ENCODE results near the gene LHX2. TPM values are rescaled to one million over a fixed set of nuclear protein-coding genes. Genes with fewer than 3 reads are reported as not detected.

The LHX2 gene
- total RNA-seq, 1 experiment from 2014 or later, result not detected

- Histone ChIP-seq H3K36me3 (ENCODE audit: insufficient read depth, low read length) (no peaks in the 10 kb centered on the region), H3K9ac (ENCODE audit: low read length) (no peak overlapping the region), H3K4me2 (ENCODE audit: low read depth, low read length, poor library complexity, severe bottlenecking) (no peak overlapping the region), H2AFZ (ENCODE audit: low read length) (no peak overlapping the region), H3K4me1 (ENCODE audit: low read length) (no peaks in the 10 kb centered on the region), H3K9me2 (replicated peaks; ENCODE audit: insufficient read depth, low read length) (no peaks in the 10 kb centered on the region), H3K4me3 (ENCODE audit: low read length) (no peak overlapping the region), H3K27me3 (ENCODE audit: low read length) (no peaks in the 10 kb centered on the region), H3K9me3 (ENCODE audit: low read length) (no peaks in the 10 kb centered on the region), H3K27ac (ENCODE audit: low read length) (no peak overlapping the region), H3K79me2 (ENCODE audit: low read length) (no peaks in the 10 kb centered on the region), H4K20me1 (ENCODE audit: insufficient read depth, low read depth, low read length) (no peaks in the 10 kb centered on the region)
- DNase-seq, result no peak
Observed at GRCh38 chr9:124018730-124019697, 7.4 kb downstream of the LHX2 start.

- Histone ChIP-seq H3K9me2 (replicated peaks; ENCODE audit: insufficient read depth, low read length) (no peaks in the 10 kb centered on the region), H3K9ac (ENCODE audit: low read length) (no peak overlapping the region)
- DNase-seq, result no peak
Observed at GRCh38 chr9:124019771-124020519, 8.4 kb downstream of the LHX2 start.

GRCh38 chr9:124020520-124021384 lies 9.2 kb downstream of the LHX2 start:
- DNase-seq, result no peak
- Histone ChIP-seq H4K20me1 (ENCODE audit: insufficient read depth, low read depth, low read length) (no peaks in the 10 kb centered on the region), H3K4me1 (ENCODE audit: low read length) (no peaks in the 10 kb centered on the region), H3K9ac (ENCODE audit: low read length) (no peak overlapping the region), H3K4me3 (ENCODE audit: low read length) (no peak overlapping the region), H2AFZ (ENCODE audit: low read length) (no peak overlapping the region), H3K9me3 (ENCODE audit: low read length) (no peaks in the 10 kb centered on the region), H3K27ac (ENCODE audit: low read length) (no peak overlapping the region), H3K4me2 (ENCODE audit: low read depth, low read length, poor library complexity, severe bottlenecking) (no peak overlapping the region), H3K9me2 (replicated peaks; ENCODE audit: insufficient read depth, low read length) (no peaks in the 10 kb centered on the region), H3K27me3 (ENCODE audit: low read length) (no peaks in the 10 kb centered on the region), H3K36me3 (ENCODE audit: insufficient read depth, low read length) (no peaks in the 10 kb centered on the region), H3K79me2 (ENCODE audit: low read length) (no peaks in the 10 kb centered on the region)

More at GRCh38 chr9:124019771-124020519, 8.4 kb downstream of the LHX2 start:
- H3K27ac ChIP-seq (ENCODE audit: low read length), result no peak overlapping the region
- no peak overlapping the region for H2AFZ ChIP-seq (ENCODE audit: low read length)
- H3K4me2 ChIP-seq (ENCODE audit: low read depth, low read length, poor library complexity, severe bottlenecking), result no peak overlapping the region
- no peaks in the 10 kb centered on the region for H3K79me2 ChIP-seq (ENCODE audit: low read length)
- no peaks in the 10 kb centered on the region for H3K4me1 ChIP-seq (ENCODE audit: low read length)
- no peak overlapping the region for H3K4me3 ChIP-seq (ENCODE audit: low read length)
- no peaks in the 10 kb centered on the region for H3K36me3 ChIP-seq (ENCODE audit: insufficient read depth, low read length)
- no peaks in the 10 kb centered on the region for H3K9me3 ChIP-seq (ENCODE audit: low read length)
- no peaks in the 10 kb centered on the region for H3K27me3 ChIP-seq (ENCODE audit: low read length)
- H4K20me1 ChIP-seq (ENCODE audit: insufficient read depth, low read depth, low read length), result no peaks in the 10 kb centered on the region

GRCh38 chr9:124021385-124021769 lies 9.8 kb downstream of the LHX2 start:
- H3K9ac ChIP-seq (ENCODE audit: low read length), result no peak overlapping the region
- DNase-seq, result no peak
- no peaks in the 10 kb centered on the region for H3K9me3 ChIP-seq (ENCODE audit: low read length)
- H3K4me1 ChIP-seq (ENCODE audit: low read length), result no peaks in the 10 kb centered on the region
- H3K4me2 ChIP-seq (ENCODE audit: low read depth, low read length, poor library complexity, severe bottlenecking), result no peak overlapping the region
- H3K9me2 ChIP-seq (replicated peaks; ENCODE audit: insufficient read depth, low read length), result no peaks in the 10 kb centered on the region
- H3K27me3 ChIP-seq (ENCODE audit: low read length), result no peaks in the 10 kb centered on the region
- no peaks in the 10 kb centered on the region for H3K36me3 ChIP-seq (ENCODE audit: insufficient read depth, low read length)
- no peak overlapping the region for H2AFZ ChIP-seq (ENCODE audit: low read length)
- no peak overlapping the region for H3K27ac ChIP-seq (ENCODE audit: low read length)
- H3K4me3 ChIP-seq (ENCODE audit: low read length), result no peak overlapping the region
- H3K79me2 ChIP-seq (ENCODE audit: low read length), result no peaks in the 10 kb centered on the region
- H4K20me1 ChIP-seq (ENCODE audit: insufficient read depth, low read depth, low read length), result no peaks in the 10 kb centered on the region

- Histone ChIP-seq H3K36me3 (ENCODE audit: insufficient read depth, low read length) (no peaks in the 10 kb centered on the region), H3K9me3 (ENCODE audit: low read length) (no peaks in the 10 kb centered on the region), H3K27me3 (ENCODE audit: low read length) (no peaks in the 10 kb centered on the region), H3K9ac (ENCODE audit: low read length) (no peak overlapping the region), H3K4me1 (ENCODE audit: low read length) (no peaks in the 10 kb centered on the region), H4K20me1 (ENCODE audit: insufficient read depth, low read depth, low read length) (no peaks in the 10 kb centered on the region), H3K27ac (ENCODE audit: low read length) (no peak overlapping the region), H3K79me2 (ENCODE audit: low read length) (no peaks in the 10 kb centered on the region), H3K4me3 (ENCODE audit: low read length) (no peak overlapping the region), H3K4me2 (ENCODE audit: low read depth, low read length, poor library complexity, severe bottlenecking) (no peak overlapping the region), H2AFZ (ENCODE audit: low read length) (no peak overlapping the region), H3K9me2 (replicated peaks; ENCODE audit: insufficient read depth, low read length) (no peaks in the 10 kb centered on the region)
- DNase-seq, result no peak
Observed at GRCh38 chr9:124022201-124023121, 10.9 kb downstream of the LHX2 start.

- H3K27me3 ChIP-seq (ENCODE audit: low read length), result no peaks in the 10 kb centered on the region
Observed at GRCh38 chr9:124024107-124024506, 12.5 kb downstream of the LHX2 start.

GRCh38 chr9:124029617-124030016 lies 18.0 kb downstream of the LHX2 start:
- Histone ChIP-seq H3K4me1 (ENCODE audit: low read length) (peaks cover 5% of the 10 kb centered on the region; the same call in 1 of the 2 replicates), H3K36me3 (ENCODE audit: insufficient read depth, low read length) (no peaks in the 10 kb centered on the region), H3K79me2 (ENCODE audit: low read length) (no peaks in the 10 kb centered on the region), H3K27me3 (ENCODE audit: low read length) (no peaks in the 10 kb centered on the region), H2AFZ (ENCODE audit: low read length) (no peak overlapping the region), H3K4me2 (ENCODE audit: low read depth, low read length, poor library complexity, severe bottlenecking) (no peak overlapping the region), H3K9ac (ENCODE audit: low read length) (no peak overlapping the region), H3K4me3 (ENCODE audit: low read length) (no peak overlapping the region), H3K9me2 (replicated peaks; ENCODE audit: insufficient read depth, low read length) (no peaks in the 10 kb centered on the region), H3K27ac (ENCODE audit: low read length) (no peak overlapping the region), H3K9me3 (ENCODE audit: low read length) (no peaks in the 10 kb centered on the region), H4K20me1 (ENCODE audit: insufficient read depth, low read depth, low read length) (no peaks in the 10 kb centered on the region)
- DNase-seq, result no peak

More at GRCh38 chr9:124024107-124024506, 12.5 kb downstream of the LHX2 start:
- Histone ChIP-seq H3K4me3 (ENCODE audit: low read length) (no peak overlapping the region), H3K27ac (ENCODE audit: low read length) (no peak overlapping the region), H3K79me2 (ENCODE audit: low read length) (no peaks in the 10 kb centered on the region), H3K9me3 (ENCODE audit: low read length) (no peaks in the 10 kb centered on the region), H3K4me1 (ENCODE audit: low read length) (no peaks in the 10 kb centered on the region), H4K20me1 (ENCODE audit: insufficient read depth, low read depth, low read length) (no peaks in the 10 kb centered on the region), H3K9me2 (replicated peaks; ENCODE audit: insufficient read depth, low read length) (no peaks in the 10 kb centered on the region), H3K4me2 (ENCODE audit: low read depth, low read length, poor library complexity, severe bottlenecking) (no peak overlapping the region), H3K9ac (ENCODE audit: low read length) (no peak overlapping the region), H3K36me3 (ENCODE audit: insufficient read depth, low read length) (no peaks in the 10 kb centered on the region), H2AFZ (ENCODE audit: low read length) (no peak overlapping the region)
- no peak for DNase-seq
